GM18909 (cell line): ENCODE results near the gene S100A8.
"Not testable (repeated sequence)": the region's sequence is repeated elsewhere in the genome, so short reads cannot be mapped to it uniquely, and the experiment has no call there.

Experiments
- ATAC-seq: cut with Tn5 transposase; IDR thresholded peaks from one replicate; pipeline ENCODE4 v1.9.1; 2021; ENCODE audit warnings: mild to moderate bottlenecking; ENCODE audit not compliant: unreplicated experiment, poor library complexity

Gene S100A8

GRCh38 chr1:153417136-153417888 lies 26.4 kb upstream of the S100A8 start:
- ATAC-seq: no peak

GRCh38 chr1:153415850-153416570 lies 25.1 kb upstream of the S100A8 start, which contains the start of gene S100A7A:
S100A7A (plus strand) TSS chr1:153416520; CDS start chr1:153418083, 1,563 bp downstream.
- ATAC-seq: no peak

- ATAC-seq: not testable (repeated sequence)
These were observed 23.1 kb upstream of the S100A8 start for GRCh38 chr1:153413961-153414360.

DNA sequence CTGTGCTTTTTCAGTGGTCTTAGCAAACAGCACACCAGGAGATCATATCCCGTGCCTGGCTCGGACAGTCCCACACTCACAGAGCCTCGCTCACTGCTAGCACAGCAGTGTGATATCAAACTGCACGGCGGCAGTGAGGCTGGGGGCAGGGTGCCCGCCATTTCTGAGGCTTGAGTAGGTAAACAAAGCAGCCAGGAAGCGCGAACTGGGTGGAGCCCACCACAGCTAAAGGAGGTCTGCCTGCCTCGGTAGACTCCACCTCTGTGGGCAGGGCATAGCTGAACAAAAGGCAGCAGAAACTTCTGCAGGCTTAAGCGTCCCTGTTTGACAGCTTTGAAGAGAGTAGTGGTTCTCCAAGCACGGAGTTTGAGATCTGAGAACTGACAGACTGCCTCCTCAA lies 16.4 kb upstream of the S100A8 start:
- not testable (repeated sequence) for ATAC-seq

GRCh38 chr1:153405825-153406599 lies 15.1 kb upstream of the S100A8 start:
- not testable (repeated sequence) for ATAC-seq

DNA sequence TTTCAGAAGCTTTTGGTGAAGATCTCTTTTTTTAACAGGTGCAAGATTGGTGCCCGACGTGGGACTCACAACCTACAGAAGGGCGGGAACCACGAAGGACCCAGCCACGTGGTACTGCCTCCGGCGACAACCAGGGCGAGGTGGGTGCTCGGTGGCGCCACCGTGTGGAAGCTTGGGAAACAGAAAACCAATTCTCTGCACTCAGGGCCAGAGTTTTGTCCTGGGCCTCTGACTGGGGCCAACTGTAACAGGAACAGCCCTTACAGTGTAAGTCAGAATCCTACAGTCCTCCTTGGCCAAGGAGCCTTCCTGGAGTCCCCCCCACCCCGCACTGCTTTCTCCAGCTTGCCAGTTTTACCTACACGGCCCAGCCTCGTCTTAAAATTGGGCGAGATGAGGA lies 13.9 kb upstream of the S100A8 start:
- no peak for ATAC-seq

DNA sequence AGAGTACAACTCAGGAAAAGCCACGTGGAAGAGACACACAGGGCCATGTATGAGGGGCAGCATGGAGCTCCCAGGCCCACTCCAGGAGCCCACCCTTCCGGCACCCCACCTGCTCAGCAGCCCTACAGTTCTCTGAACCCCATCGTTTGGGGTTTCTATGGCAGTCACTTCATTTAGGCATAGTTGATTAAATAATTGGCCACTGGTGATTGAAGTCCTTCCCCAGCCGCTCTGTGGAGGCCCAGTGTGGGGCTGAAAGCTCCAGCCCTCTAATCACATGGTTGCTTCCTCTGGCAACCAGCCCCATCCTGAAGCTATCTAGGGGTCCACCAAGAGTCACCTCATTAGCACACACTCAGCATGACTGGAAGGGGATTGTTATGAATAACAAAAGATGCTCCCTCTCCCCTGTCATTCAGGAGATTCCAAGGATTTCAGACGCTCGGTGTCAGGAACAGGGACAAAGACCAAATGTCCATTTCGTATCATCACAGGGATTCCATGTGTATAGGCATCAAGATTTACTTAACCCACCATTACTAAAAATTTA lies 13.3 kb upstream of the S100A8 start:
- ATAC-seq: no peak

DNA sequence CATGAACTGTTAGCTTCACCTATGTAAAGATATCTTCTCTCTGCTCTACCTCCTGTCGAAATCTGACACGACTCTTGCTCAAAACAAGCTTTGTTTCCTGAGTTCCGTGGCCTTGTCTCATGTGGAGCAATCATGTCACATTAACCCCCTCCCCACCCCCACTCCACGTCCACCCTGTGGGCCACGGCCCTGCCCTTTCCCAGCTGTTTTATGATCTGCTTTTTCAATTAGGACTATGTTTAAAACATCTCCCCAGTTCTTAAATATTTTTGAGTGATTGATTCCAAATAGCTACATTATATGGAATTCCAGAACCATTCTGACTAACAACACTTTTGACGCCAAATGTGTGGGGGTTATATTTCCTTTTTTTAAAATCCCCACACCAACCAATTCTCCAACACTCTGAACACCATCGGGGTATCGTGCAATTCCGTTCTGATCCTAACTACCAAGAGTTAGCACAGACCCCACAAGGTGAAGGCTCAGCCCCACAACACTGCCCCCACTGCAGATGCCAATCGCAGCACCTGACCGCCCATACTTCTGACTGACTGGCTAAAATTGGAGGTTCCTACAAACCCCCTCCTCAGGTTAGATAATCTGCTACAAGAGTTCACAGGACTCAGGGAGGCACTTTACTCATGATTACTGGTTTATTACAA lies 12.7 kb upstream of the S100A8 start:
- no peak for ATAC-seq

DNA sequence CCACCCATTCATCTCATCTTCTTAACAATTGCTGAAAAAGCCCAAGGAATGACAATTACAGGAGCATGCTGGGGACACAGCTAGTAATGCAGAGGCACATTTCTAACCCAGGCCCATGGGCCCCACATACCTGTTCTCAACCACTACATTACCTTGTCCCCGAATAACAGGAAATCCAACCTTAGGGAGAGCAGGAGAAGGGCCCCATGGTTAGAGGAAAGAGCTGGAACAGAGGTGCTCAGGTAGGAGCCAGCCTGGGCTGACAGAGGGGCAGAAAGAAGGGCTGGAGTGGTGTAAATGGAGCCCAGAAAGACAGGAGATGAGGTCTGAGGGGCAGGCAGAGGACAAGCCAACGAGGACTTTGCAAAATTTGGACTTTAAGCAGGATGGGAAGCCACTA lies 11.4 kb upstream of the S100A8 start:
- ATAC-seq: no peak

GRCh38 chr1:153401461-153401860 lies 10.6 kb upstream of the S100A8 start:
- no peak for ATAC-seq

DNA sequence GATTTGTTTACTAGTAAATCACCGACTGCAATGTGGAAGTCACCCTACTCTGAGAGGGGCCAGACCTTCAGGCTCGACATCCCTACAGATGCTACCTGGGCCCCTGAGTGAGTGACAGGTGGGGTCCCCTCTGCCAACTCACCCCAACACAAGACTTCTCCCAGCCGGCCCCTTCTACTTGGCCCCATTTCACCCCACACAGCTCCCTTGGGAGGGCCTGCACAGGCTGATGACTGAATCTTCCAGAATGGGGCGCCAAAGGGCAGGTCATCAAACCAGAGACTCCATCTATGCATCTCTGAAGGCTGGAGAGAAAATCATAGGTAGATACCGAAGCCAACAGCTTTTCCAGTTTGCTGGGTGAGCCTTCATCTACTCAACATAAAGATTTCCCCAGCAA lies 9.4 kb upstream of the S100A8 start:
- ATAC-seq: no peak

DNA sequence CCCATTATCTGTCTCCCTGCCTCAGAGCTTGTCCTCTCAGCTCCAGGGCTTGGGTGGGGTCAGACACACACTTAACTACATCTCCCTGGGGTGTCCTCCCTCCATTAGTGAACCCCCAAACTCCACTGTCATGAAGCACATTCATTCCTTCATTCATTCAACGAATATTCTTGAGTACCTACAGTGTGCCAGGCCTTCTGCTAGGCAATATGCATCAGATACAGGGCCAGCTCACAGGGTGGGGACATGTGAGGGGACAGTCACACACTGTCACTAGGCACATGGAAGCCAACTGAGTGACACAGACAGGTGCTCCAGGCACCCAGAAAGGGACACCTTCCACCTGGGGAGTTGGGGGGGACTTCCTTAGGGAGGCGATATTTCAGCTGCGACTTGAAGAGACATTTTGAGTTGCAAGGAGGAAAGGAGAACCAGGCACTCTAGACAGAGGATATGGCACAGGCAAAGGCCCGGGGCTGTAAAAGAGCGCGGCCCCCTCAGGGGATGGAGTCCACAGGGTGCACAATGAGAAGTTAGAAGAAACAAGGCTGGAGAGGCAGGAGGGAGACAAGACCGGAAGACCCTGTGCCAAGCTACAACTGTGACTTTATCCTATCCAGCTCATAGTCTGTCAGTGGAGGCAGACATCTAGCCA lies 8.7 kb upstream of the S100A8 start:
- no peak for ATAC-seq

DNA sequence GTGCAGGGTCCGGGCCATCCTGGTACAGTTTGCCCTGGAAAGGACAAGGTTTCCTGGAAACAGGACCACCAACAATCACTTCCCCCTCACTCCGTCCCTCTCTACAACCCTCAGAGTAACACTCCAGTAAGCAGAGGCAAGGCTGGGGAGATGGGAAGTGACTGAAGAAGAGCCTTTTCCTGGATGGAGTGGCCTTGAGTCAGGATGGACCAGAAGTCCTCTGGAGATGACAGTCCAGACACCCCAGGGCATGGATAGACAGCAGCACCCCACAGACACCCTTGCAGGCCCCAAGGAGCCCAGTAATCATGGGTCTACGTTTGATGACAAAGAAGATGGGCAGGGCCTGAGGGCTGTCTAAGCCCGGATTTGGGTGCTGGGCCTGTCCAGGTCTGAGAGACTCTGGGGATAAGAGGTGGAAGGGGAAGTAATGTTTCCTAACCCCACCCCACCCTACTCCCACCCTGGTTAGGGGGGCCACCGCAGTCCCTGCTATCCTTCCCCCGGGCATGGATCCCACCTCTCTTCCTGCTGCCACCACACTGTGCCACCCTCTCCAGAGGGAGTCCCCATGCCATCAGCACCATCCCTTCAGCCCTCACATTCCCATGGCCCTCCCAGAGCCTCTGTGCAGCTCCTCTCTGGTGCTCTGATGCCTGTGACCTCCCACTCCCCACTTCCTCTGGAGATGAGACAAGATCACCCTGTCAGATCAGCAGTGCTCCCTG lies 7.2 kb upstream of the S100A8 start:
- ATAC-seq: no peak

DNA sequence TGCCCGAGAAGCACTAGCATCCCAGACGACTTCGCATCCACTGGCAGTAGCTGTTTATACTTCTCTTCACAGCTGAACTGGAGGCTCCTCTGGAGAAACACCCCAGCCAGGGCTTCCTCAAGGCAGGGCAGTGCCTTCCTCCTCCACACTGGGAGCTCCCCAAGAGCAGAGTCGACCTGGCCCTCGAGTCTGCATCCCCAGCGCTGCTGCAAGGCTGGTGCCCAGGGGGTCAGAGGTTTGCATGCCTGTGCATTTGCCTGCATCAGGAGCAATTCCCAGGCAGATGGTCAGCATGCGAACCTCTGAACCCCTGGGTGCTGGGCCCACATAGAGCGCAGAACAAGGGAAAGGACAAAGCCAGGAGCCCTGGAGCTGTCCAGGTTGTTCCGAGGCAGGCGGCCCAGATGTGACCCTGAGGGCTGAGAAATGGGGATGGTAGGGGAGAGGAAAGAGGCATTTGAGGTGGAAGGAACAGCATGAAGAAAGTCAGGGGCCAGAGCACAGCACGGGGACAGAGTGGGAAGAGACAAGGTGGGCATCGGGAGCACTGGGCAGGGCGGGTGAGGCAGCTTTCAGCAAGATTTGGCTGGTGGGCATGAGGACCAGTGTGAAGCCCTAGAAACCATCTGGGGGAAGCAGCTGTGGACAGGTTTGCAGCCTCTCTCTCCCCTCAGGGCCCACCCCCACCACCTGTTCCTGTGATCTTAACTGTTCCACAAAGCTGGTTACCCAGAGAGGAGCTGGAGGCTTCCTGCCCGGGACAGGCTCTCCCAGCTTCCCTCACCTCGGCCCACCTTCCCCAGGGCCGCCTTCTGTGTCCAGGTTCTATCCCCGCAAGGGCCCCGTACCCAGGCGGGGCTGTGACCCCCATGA lies 6.4 kb upstream of the S100A8 start:
- ATAC-seq: no peak

GRCh38 chr1:153396461-153396860 lies 5.6 kb upstream of the S100A8 start:
- ATAC-seq: no peak

DNA sequence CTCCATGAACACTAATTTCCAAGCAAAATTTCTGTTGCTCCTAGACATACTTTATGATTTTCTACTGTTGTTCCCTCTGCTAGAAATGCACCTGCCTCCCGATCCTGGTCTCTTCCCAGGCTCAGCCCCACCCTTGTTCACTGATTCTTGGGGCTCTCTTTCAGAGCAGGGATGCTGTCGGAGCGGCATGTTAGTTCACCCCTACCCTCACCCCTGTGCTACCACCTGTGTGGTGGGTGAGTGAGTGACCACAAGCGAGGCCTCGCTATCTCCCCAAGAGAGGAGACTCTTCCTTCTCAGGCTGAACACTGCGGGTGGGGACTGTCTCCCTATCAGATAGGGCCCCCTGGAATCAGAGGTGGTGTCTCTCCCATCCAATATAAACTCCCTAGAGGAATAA lies 4.9 kb upstream of the S100A8 start:
- no peak for ATAC-seq

DNA sequence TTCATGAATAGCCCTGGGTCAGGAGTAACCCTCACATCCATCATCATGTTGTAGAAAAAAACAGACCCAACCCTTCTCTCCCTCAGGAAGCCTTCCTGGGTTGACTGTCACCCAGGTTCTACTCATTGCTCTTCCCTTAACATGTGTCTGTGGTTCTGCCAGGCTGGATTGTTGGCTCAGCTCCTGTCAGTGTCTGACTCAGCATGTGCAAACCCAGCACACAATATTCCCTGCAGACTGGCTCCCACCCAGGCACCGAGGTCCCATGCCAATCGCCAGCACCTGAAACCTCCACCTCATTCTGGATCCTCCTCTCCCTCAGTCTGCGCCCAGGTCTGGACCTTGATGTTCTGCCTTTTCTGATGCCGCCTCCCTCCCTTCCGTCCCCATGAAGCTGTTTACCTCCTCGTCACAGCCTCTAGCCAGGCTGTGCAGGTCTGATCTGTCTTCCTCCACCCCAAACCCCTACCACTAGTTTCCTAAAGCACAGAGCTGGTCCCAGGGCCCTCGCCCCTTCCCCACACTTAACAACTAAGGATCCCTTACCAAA lies 4.3 kb upstream of the S100A8 start:
- no peak for ATAC-seq

GRCh38 chr1:153394391-153394790 lies 3.5 kb upstream of the S100A8 start:
- ATAC-seq: no peak
